HEK293 (cell line): Measurements from ENCODE around the gene CDH23.

Source experiments
- CTCF ChIA-PET: fragments of 350-600 bp; formaldehyde crosslinking; extraction: SDS; loops from one replicate; lab custom pipeline; 2021; ENCODE audit warnings: antibody characterized with exemption; lab: Yijun Ruan, JAX
- POLR2A ChIA-PET: fragments of 300-600 bp; formaldehyde crosslinking; extraction: SDS; loops from one replicate; lab custom pipeline; 2020; ENCODE audit warnings: antibody characterized with exemption, inconsistent platforms; lab: Yijun Ruan, JAX
- H3K27ac ChIP-seq: fragments of 200-500 bp; sonication (Bioruptor generic); 2 replicates; pipeline ENCODE4 v1.5.1; 2014; ENCODE audit warnings: low read depth, low read length, control low read depth, inconsistent platforms; ENCODE audit errors: extremely low read depth
- H3K36me3 ChIP-seq, 2 experiments: fragments of 200-500 bp in 1 of 2; sonication (Bioruptor generic) in 1 of 2; 1 replicate in 1 of 2; 2 replicates in 1 of 2; pipeline ENCODE4 v1.5.1; 2014 to 2017; ENCODE audit warnings: inconsistent platforms in 2 of 2, low read length in 2 of 2; ENCODE audit not compliant: control insufficient read depth in 2 of 2, insufficient read depth in 1 of 2
- H3K4me1 ChIP-seq: fragments of 200-500 bp; sonication (Bioruptor generic); 2 replicates; pipeline ENCODE4 v1.5.1; 2014; ENCODE audit warnings: mild to moderate bottlenecking, low read length, inconsistent platforms; ENCODE audit not compliant: control insufficient read depth, insufficient read depth
- H3K4me3 ChIP-seq: 2 replicates; pipeline ENCODE4 v1.5.1; 2011; ENCODE audit warnings: low read depth, mild to moderate bottlenecking, control low read depth, low read length, moderate library complexity
- H3K9me3 ChIP-seq: fragments of 200-500 bp; sonication (Bioruptor generic); 2 replicates; pipeline ENCODE4 v1.5.1; 2014; ENCODE audit warnings: low read depth, low read length, inconsistent platforms; ENCODE audit not compliant: control insufficient read depth, insufficient read depth
- EGR2 ChIP-seq: fragments of 450-650 bp; formaldehyde crosslinking; IDR thresholded peaks from 2 replicates; pipeline ENCODE4 v1.5.1; 2016; ENCODE audit warnings: low read depth, missing biosample characterization, missing genetic modification characterization
- GLI4 ChIP-seq: fragments of 450-650 bp; formaldehyde crosslinking; IDR thresholded peaks from 2 replicates; pipeline ENCODE4 v1.5.1; 2016; ENCODE audit warnings: missing biosample characterization, missing genetic modification characterization
- KLF1 ChIP-seq: fragments of 450-650 bp; formaldehyde crosslinking; IDR thresholded peaks from 2 replicates; pipeline ENCODE4 v1.5.1; 2016; ENCODE audit warnings: missing biosample characterization, missing genetic modification characterization
- KLF16 ChIP-seq: fragments of 450-650 bp; formaldehyde crosslinking; IDR thresholded peaks from 2 replicates; pipeline ENCODE4 v1.5.1; 2017; ENCODE audit warnings: missing biosample characterization, missing genetic modification characterization
- MEIS1 ChIP-seq: sonication (generic); formaldehyde crosslinking; IDR thresholded peaks from 2 replicates; pipeline ENCODE4 v1.8.1; 2022; ENCODE audit warnings: missing genetic modification reagents, mild to moderate bottlenecking, borderline replicate concordance
- RBAK ChIP-seq: fragments of 450-650 bp; formaldehyde crosslinking; IDR thresholded peaks from 2 replicates; pipeline ENCODE4 v1.5.1; 2016; ENCODE audit warnings: missing biosample characterization, missing genetic modification characterization
- YY2 ChIP-seq: fragments of 450-650 bp; formaldehyde crosslinking; IDR thresholded peaks from 2 replicates; pipeline ENCODE4 v1.5.1; 2016; ENCODE audit warnings: missing biosample characterization, missing genetic modification characterization
- ZFP3 ChIP-seq: fragments of 450-650 bp; formaldehyde crosslinking; IDR thresholded peaks from 2 replicates; pipeline ENCODE4 v1.5.1; 2016; ENCODE audit warnings: low read depth, missing biosample characterization, missing genetic modification characterization
- ZNF146 ChIP-seq: fragments of 450-650 bp; formaldehyde crosslinking; IDR thresholded peaks from 2 replicates; pipeline ENCODE4 v1.5.1; 2016; ENCODE audit warnings: missing biosample characterization, missing genetic modification characterization
- ZNF155 ChIP-seq: fragments of 450-650 bp; formaldehyde crosslinking; IDR thresholded peaks from 2 replicates; pipeline ENCODE4 v1.5.1; 2016; ENCODE audit warnings: missing biosample characterization, missing genetic modification characterization
- ZNF16 ChIP-seq: fragments of 450-650 bp; formaldehyde crosslinking; IDR thresholded peaks from 2 replicates; pipeline ENCODE4 v1.5.1; 2016; ENCODE audit warnings: low read depth, missing biosample characterization, missing genetic modification characterization
- ZNF341 ChIP-seq: fragments of 450-650 bp; formaldehyde crosslinking; IDR thresholded peaks from 2 replicates; pipeline ENCODE4; 2016; ENCODE audit warnings: low read depth, missing biosample characterization, missing genetic modification characterization
- ZNF596 ChIP-seq: fragments of 450-650 bp; IDR thresholded peaks from 2 replicates; pipeline ENCODE4 v1.5.0; 2018; ENCODE audit warnings: missing biosample characterization, mild to moderate bottlenecking, missing genetic modification characterization, moderate library complexity
- ZNF624 ChIP-seq: fragments of 450-650 bp; formaldehyde crosslinking; IDR thresholded peaks from 2 replicates; pipeline ENCODE4 v1.5.1; 2017; ENCODE audit warnings: missing biosample characterization, missing genetic modification characterization
- ZNF701 ChIP-seq: fragments of 450-650 bp; formaldehyde crosslinking; IDR thresholded peaks from 2 replicates; pipeline ENCODE4 v1.5.1; 2016; ENCODE audit warnings: missing biosample characterization, missing genetic modification characterization
- ZNF747 ChIP-seq: fragments of 450-650 bp; formaldehyde crosslinking; IDR thresholded peaks from 2 replicates; pipeline ENCODE4 v1.5.1; 2016; ENCODE audit warnings: missing biosample characterization, missing genetic modification characterization
- TF ChIP-seq, protein P1 (sequence below): fragments of 450-650 bp; formaldehyde crosslinking; IDR thresholded peaks from 2 replicates; pipeline ENCODE4 v1.5.1; 2017; ENCODE audit warnings: missing biosample characterization, missing genetic modification characterization
- TF ChIP-seq, protein P2 (sequence below): fragments of 450-650 bp; formaldehyde crosslinking; IDR thresholded peaks from 2 replicates; pipeline ENCODE4 v1.5.1; 2016; ENCODE audit warnings: missing biosample characterization, missing genetic modification characterization
- TF ChIP-seq, protein P3 (sequence below): fragments of 450-650 bp; formaldehyde crosslinking; IDR thresholded peaks from 2 replicates; pipeline ENCODE4 v1.5.1; 2016; ENCODE audit warnings: missing biosample characterization, missing genetic modification characterization
- TF ChIP-seq, protein P4 (sequence below): fragments of 450-650 bp; formaldehyde crosslinking; IDR thresholded peaks from 2 replicates; pipeline ENCODE4 v1.5.1; 2017; ENCODE audit warnings: missing biosample characterization, mild to moderate bottlenecking, missing genetic modification characterization, moderate library complexity

The CDH23 gene

DNA sequence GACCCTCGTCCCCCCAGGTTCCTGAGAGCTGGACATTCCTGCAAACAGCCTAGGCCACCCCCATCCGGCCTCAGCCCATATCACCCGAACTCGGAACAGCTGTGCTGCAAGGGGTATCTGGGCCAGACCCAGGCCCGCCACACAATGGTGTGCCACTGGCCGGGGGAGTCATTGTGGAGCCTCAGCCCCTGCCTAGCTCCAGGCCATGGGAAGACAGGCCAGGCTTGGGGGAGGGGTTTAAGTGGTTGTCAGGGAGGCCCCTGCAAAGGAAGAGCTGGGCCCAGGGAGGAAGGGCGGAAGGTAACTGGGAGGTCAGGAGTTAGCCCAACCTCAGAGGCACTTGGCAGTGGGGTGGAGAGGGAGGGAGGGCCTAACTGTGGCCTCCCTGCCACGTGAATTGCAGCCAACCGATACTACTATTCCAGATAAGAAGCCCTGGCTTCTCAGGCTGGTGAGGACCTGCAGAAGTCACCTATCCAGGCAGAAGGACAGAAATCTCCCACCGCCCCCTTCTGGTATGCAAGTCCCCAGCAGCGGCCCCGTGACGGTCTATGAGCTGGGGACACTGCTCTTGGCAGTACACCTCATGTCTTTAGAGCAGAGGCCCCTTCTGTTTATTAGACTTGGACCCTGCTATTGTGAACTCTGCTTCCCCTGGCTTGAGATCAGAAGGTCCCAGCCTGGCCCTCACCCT, 349.8 kb downstream of the CDH23 start:
- no peak overlapping the region for H3K27ac ChIP-seq
- POLR2A ChIA-PET = interaction anchor here (1.0 kb wide), 1 partner anchor 105 kb away, joined by 4 read pairs; the partner anchor contains the start of gene PSAP
- CTCF ChIA-PET = interaction anchor here (0.6 to 1.5 kb wide), 6 partner anchors 8 to 50 kb away, joined by 3 to 9 read pairs (median 3); partner anchors contain the start of gene VSIR

DNA sequence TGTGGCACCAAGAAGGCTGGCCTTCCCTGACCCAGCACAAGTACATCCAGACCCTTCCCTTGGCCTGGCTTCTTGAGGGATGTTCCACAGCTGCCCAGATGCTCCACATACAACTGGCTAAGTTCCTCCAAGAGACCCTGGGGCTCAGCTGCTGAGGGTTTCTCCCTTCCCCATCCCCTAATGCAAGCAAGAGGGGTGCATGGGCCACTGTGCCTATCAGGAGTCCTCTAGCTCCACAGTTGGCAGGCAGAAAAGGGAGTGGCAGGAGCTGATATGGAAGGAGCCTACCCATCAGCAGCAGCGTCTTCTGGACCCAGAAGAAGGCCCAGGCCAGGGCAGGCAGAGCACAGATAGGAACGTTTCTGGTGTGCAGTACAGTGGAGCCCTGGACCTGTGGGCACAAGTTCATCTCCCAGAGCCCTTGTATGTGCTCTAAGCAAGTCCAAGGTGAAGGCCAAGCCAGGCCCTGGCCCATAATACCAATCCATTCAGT, 350.4 kb downstream of the CDH23 start:
- Histone ChIP-seq H3K4me1 (no peaks in the 10 kb centered on the region), H3K27ac (no peak overlapping the region), H3K36me3 (no peaks in the 10 kb centered on the region), H3K9me3 (no peaks in the 10 kb centered on the region), H3K4me3 (no peak overlapping the region)
- ChIA-PET CTCF (interaction anchor here (0.6 to 1.5 kb wide), 4 partner anchors 8 to 423 kb away, joined by 3 to 9 read pairs (median 4); partner anchors contain the start of gene VSIR), POLR2A (interaction anchor here (1.0 kb wide), 1 partner anchor 104 kb away, joined by 4 read pairs; the partner anchor contains the start of gene PSAP)
- TF ChIP-seq ZNF747 (tag by site-specific recombination) (no peak), YY2 (tag by site-specific recombination) (no peak), RBAK (tag by site-specific recombination) (no peak), KLF16 (tag by site-specific recombination) (no peak), ZNF155 (no peak), MEIS1 (CRISPR knock-in tag) (no peak), ZFP3 (tag by site-specific recombination) (no peak), ZNF624 (tag by site-specific recombination) (no peak), ZNF701 (tag by site-specific recombination) (no peak), ZNF16 (no peak)
- TF ChIP-seq, protein P1, sequence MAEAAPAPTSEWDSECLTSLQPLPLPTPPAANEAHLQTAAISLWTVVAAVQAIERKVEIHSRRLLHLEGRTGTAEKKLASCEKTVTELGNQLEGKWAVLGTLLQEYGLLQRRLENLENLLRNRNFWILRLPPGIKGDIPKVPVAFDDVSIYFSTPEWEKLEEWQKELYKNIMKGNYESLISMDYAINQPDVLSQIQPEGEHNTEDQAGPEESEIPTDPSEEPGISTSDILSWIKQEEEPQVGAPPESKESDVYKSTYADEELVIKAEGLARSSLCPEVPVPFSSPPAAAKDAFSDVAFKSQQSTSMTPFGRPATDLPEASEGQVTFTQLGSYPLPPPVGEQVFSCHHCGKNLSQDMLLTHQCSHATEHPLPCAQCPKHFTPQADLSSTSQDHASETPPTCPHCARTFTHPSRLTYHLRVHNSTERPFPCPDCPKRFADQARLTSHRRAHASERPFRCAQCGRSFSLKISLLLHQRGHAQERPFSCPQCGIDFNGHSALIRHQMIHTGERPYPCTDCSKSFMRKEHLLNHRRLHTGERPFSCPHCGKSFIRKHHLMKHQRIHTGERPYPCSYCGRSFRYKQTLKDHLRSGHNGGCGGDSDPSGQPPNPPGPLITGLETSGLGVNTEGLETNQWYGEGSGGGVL = no peak

More for the DNA sequence above, 349.8 kb downstream of the CDH23 start:
- H3K36me3 ChIP-seq = no peaks in the 10 kb centered on the region
- H3K4me1 ChIP-seq = no peaks in the 10 kb centered on the region
- H3K9me3 ChIP-seq = no peaks in the 10 kb centered on the region
- no peak overlapping the region for H3K4me3 ChIP-seq
- TF ChIP-seq EGR2 (tag by site-specific recombination) (no peak), ZNF341 (tag by site-specific recombination) (peak; percentile 35; the same call in 1 of the 2 replicates), KLF1 (tag by site-specific recombination) (peak; percentile 67)
- TF ChIP-seq, protein P2, sequence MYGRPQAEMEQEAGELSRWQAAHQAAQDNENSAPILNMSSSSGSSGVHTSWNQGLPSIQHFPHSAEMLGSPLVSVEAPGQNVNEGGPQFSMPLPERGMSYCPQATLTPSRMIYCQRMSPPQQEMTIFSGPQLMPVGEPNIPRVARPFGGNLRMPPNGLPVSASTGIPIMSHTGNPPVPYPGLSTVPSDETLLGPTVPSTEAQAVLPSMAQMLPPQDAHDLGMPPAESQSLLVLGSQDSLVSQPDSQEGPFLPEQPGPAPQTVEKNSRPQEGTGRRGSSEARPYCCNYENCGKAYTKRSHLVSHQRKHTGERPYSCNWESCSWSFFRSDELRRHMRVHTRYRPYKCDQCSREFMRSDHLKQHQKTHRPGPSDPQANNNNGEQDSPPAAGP (tag by site-specific recombination) = no peak

DNA sequence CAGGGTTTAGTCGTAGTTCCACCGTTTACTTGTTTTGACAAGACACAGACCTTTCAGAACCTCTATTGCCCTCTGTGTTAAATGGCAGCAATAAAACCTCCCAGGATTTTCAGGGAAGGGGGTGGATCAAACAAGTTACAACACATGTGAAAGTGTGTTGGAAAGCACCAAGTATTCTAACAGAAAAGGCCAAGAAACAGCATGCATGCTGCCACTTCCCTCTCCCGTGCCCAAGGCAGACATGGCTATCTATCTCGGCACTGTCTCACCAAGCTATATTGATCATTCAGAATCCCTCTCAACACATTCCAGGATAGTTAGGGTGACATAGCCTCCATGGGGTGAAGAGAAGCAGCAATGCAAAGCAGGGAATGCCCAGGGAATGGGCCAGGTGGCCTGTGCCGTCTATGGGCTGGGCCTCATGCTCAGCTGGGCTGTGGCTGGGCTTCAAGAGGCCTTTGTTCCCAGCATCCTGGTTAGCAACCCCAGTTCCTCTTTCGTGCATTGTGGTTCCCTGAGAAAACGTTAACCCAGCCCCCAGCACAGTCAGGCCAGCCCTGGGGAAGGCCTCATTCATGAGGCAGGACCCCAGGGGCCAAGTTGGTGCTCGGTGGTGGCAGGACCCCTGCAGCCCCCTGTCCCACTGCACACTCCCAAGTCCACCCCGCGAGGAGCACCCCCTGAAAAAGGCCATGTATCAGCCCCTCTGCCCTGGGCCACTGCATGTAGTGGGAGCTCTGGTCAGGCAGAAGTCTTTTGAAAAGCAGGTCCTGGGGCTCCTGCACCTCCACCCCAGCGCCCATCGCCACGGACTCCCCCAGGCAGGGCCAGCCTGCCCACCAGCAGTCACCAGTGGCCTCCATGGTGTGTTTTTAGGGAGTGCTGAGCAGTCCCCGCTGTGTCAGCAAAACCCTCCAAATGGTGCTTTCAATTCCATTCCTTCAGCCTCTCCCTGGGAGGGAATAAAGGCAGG, 351.1 kb downstream of the CDH23 start:
- Histone ChIP-seq H3K9me3 (no peaks in the 10 kb centered on the region), H3K36me3 (no peaks in the 10 kb centered on the region), H3K4me3 (no peak overlapping the region), H3K4me1 (no peaks in the 10 kb centered on the region), H3K27ac (no peak overlapping the region)
- CTCF ChIA-PET = interaction anchor here (0.8 to 1.3 kb wide), 2 partner anchors 10 to 424 kb away, joined by 3 to 4 read pairs; no protein-coding TSS in a partner anchor
- POLR2A ChIA-PET = interaction anchor here (1.0 kb wide), 1 partner anchor 103 kb away, joined by 4 read pairs; the partner anchor contains the start of gene PSAP
- TF ChIP-seq GLI4 (tag by site-specific recombination) = no peak
- no peak for TF ChIP-seq ZNF596 (tag by site-specific recombination)
- TF ChIP-seq, protein P3, sequence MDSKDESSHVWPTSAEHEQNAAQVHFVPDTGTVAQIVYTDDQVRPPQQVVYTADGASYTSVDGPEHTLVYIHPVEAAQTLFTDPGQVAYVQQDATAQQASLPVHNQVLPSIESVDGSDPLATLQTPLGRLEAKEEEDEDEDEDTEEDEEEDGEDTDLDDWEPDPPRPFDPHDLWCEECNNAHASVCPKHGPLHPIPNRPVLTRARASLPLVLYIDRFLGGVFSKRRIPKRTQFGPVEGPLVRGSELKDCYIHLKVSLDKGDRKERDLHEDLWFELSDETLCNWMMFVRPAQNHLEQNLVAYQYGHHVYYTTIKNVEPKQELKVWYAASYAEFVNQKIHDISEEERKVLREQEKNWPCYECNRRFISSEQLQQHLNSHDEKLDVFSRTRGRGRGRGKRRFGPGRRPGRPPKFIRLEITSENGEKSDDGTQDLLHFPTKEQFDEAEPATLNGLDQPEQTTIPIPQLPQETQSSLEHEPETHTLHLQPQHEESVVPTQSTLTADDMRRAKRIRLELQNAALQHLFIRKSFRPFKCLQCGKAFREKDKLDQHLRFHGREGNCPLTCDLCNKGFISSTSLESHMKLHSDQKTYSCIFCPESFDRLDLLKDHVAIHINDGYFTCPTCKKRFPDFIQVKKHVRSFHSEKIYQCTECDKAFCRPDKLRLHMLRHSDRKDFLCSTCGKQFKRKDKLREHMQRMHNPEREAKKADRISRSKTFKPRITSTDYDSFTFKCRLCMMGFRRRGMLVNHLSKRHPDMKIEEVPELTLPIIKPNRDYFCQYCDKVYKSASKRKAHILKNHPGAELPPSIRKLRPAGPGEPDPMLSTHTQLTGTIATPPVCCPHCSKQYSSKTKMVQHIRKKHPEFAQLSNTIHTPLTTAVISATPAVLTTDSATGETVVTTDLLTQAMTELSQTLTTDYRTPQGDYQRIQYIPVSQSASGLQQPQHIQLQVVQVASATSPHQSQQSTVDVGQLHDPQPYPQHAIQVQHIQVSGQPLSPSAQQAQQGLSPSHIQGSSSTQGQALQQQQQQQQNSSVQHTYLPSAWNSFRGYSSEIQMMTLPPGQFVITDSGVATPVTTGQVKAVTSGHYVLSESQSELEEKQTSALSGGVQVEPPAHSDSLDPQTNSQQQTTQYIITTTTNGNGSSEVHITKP (tag by site-specific recombination) = peak; percentile 44; the same call in 1 of the 2 replicates
- TF ChIP-seq, protein P4, sequence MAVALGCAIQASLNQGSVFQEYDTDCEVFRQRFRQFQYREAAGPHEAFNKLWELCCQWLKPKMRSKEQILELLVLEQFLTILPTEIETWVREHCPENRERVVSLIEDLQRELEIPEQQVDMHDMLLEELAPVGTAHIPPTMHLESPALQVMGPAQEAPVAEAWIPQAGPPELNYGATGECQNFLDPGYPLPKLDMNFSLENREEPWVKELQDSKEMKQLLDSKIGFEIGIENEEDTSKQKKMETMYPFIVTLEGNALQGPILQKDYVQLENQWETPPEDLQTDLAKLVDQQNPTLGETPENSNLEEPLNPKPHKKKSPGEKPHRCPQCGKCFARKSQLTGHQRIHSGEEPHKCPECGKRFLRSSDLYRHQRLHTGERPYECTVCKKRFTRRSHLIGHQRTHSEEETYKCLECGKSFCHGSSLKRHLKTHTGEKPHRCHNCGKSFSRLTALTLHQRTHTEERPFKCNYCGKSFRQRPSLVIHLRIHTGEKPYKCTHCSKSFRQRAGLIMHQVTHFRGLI = 0 out of 2 replicates have a peak, but pooled peaks have one; percentile 30
- TF ChIP-seq KLF16 (tag by site-specific recombination) = no peak
- no peak for TF ChIP-seq ZNF146
